Measurements from ENCODE around the gene ZDHHC11.

Gene ZDHHC11

DNA sequence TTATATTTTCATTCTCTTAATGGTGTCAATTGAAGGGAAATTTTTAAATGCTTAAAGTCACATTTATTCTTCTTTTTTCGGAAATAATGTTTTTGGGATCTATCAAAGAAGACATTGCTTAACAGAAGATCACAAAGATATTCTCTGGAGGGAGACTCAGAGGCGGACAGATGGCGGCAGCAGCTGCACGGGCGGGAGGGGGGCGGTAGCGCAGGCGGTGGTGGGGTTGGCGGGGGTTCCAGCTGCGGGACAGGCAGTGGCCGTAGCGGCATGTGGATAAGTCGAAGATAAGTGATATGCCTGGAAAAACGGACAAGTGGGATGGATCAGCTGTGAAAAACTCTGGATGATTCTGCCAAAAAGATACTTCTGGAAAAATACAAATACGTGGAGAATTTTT, 34.6 kb downstream of the ZDHHC11 start:
- TF ChIP-seq TAF1 (IDR thresholded peaks at IDR 0.05; ENCODE audit: borderline replicate concordance, insufficient read depth, low read length) (no peak), SIN3A (IDR thresholded peaks at IDR 0.05; ENCODE audit: borderline replicate concordance, insufficient read depth, low read length) (no peak), POLR2AphosphoS5 (IDR thresholded peaks at IDR 0.05; ENCODE audit: low read depth, low read length) (no peak), FOXP2 (optimal IDR thresholded peaks at IDR 0.05; ENCODE audit: borderline replicate concordance, extremely low read depth, extremely low read length, insufficient read depth) (no peak)
- TF ChIP-seq, protein P1, sequence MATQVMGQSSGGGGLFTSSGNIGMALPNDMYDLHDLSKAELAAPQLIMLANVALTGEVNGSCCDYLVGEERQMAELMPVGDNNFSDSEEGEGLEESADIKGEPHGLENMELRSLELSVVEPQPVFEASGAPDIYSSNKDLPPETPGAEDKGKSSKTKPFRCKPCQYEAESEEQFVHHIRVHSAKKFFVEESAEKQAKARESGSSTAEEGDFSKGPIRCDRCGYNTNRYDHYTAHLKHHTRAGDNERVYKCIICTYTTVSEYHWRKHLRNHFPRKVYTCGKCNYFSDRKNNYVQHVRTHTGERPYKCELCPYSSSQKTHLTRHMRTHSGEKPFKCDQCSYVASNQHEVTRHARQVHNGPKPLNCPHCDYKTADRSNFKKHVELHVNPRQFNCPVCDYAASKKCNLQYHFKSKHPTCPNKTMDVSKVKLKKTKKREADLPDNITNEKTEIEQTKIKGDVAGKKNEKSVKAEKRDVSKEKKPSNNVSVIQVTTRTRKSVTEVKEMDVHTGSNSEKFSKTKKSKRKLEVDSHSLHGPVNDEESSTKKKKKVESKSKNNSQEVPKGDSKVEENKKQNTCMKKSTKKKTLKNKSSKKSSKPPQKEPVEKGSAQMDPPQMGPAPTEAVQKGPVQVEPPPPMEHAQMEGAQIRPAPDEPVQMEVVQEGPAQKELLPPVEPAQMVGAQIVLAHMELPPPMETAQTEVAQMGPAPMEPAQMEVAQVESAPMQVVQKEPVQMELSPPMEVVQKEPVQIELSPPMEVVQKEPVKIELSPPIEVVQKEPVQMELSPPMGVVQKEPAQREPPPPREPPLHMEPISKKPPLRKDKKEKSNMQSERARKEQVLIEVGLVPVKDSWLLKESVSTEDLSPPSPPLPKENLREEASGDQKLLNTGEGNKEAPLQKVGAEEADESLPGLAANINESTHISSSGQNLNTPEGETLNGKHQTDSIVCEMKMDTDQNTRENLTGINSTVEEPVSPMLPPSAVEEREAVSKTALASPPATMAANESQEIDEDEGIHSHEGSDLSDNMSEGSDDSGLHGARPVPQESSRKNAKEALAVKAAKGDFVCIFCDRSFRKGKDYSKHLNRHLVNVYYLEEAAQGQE (IDR thresholded peaks at IDR 0.05; ENCODE audit: insufficient read depth in 1 of 2, low read depth in 2 of 2, low read length in 2 of 2) = no peak

DNA sequence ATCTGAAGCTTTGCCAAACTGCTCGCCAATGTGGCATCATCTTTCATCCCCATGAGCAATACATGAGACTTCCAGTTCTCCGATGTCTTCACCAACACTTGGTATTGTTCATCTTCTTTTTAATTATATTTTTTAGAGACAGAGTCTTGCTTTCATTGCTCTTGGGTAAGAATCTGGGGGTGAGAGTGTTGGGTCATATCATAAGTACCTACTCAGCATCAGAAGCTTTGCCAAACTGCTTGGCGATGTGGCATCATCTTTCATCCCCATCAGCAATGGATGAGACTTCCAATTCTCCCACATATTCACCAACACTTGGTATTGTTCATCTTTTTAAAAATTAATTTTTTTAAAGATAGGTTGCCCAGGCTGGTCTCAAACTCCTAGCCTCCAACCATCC, 35.3 kb downstream of the ZDHHC11 start:
- TF ChIP-seq SIN3A (IDR thresholded peaks at IDR 0.05; ENCODE audit: borderline replicate concordance, insufficient read depth, low read length) = no peak
- TF ChIP-seq, protein P1 (IDR thresholded peaks at IDR 0.05; ENCODE audit: insufficient read depth in 1 of 2, low read depth in 2 of 2, low read length in 2 of 2) = no peak
- TF ChIP-seq FOXP2 (optimal IDR thresholded peaks at IDR 0.05; ENCODE audit: borderline replicate concordance, extremely low read depth, extremely low read length, insufficient read depth) = no peak
- TF ChIP-seq POLR2AphosphoS5 (IDR thresholded peaks at IDR 0.05; ENCODE audit: low read depth, low read length) = no peak
- no peak for TF ChIP-seq TAF1 (IDR thresholded peaks at IDR 0.05; ENCODE audit: borderline replicate concordance, insufficient read depth, low read length)

DNA sequence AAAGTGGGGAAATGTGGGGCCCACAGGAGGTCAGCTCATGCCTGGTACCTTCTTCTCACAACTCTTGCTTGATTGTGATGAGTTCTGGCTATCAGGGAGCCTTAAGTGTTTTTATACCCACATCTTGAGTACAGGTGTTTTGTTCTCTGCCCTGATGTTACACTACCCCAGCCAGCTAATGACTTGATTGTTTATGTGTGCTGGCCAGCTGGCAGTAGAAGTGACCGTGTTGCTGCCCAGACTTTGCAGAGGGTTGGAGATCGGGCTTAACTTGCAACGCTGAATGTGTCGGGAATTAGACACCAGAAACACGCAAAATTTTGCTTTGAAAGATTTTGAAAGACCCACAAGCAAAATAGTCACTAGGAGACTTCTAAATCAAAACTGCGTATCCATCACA, 49.3 kb downstream of the ZDHHC11 start:
- no peak for TF ChIP-seq SIN3A (IDR thresholded peaks at IDR 0.05; ENCODE audit: borderline replicate concordance, insufficient read depth, low read length)
- TF ChIP-seq, protein P1 (IDR thresholded peaks at IDR 0.05; ENCODE audit: insufficient read depth in 1 of 2, low read depth in 2 of 2, low read length in 2 of 2) = no peak
- TF ChIP-seq POLR2AphosphoS5 (IDR thresholded peaks at IDR 0.05; ENCODE audit: low read depth, low read length) = no peak
- TF ChIP-seq TAF1 (IDR thresholded peaks at IDR 0.05; ENCODE audit: borderline replicate concordance, insufficient read depth, low read length) = no peak
- TF ChIP-seq FOXP2 (optimal IDR thresholded peaks at IDR 0.05; ENCODE audit: borderline replicate concordance, extremely low read depth, extremely low read length, insufficient read depth) = no peak

DNA sequence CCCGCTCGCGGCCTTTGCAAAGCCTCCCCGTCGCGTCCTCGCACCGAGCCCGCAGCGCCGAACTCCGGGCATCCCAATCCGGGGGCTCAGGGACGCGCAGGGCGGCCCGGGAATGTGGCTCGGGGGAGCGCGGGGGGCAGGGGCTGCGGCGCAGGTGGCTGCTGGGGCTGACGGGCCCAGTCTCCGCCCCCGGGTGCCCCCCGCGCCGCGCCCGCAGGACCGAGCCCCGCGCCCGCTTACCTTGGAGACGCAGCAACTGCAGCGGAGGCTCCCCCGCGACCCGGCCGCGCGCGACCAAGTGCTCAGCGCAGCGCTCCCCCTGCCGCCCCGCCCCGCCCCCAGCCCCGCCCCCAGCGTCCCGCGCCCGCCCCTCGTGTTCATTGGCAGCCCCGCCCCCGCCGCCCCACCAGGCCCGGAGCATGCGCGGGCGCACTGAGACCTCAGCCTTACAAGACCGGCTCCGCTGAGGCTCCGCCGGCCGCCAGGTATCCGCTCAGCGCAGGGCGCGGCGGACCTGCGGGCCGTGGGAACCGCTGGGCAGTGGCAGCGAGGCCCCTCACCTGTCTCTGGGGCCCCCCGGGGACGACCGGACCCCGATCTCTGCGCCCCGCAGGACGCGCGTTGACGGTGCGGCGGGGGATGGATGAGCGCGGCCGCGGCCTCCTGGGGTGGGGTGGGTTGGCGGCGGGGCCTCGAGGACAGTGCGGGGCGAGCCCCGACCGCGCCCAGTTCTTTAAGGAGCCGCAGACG, 66.2 kb downstream of the ZDHHC11 start, which contains the start of gene ZDHHC11B:
TSS of gene ZDHHC11B (minus strand) at position 302 of the 750 bp plus-strand sequence. CDS start 17,810 bp downstream, outside the sequence.
- peak; percentile 67; the same call in 1 of the 2 replicates for TF ChIP-seq POLR2AphosphoS5 (IDR thresholded peaks at IDR 0.05; ENCODE audit: low read depth, low read length)

DNA sequence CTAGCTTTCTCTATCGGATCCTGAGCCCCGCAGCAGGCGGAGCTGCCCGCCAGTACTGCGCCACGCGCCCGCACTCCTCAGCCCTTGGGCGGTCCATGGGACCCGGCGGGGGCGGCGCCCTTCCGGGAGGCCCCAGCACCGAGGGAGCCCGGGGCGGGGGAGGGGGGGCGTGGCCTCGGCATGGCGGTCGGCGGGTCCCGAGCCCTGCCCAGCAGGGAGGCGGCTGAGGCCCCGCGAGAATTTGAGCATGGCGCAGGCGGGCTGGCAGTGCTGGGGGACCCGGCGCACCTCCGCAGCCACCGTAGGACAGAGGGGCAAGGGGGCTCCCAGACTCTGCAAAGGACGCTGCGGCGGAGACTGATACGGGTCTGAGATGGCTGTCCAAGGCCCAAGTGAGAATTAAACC, 73.0 kb downstream of the ZDHHC11 start:
- TF ChIP-seq POLR2AphosphoS5 (IDR thresholded peaks at IDR 0.05; ENCODE audit: low read depth, low read length) = no peak
- no peak for TF ChIP-seq FOXP2 (optimal IDR thresholded peaks at IDR 0.05; ENCODE audit: borderline replicate concordance, extremely low read depth, extremely low read length, insufficient read depth)

DNA sequence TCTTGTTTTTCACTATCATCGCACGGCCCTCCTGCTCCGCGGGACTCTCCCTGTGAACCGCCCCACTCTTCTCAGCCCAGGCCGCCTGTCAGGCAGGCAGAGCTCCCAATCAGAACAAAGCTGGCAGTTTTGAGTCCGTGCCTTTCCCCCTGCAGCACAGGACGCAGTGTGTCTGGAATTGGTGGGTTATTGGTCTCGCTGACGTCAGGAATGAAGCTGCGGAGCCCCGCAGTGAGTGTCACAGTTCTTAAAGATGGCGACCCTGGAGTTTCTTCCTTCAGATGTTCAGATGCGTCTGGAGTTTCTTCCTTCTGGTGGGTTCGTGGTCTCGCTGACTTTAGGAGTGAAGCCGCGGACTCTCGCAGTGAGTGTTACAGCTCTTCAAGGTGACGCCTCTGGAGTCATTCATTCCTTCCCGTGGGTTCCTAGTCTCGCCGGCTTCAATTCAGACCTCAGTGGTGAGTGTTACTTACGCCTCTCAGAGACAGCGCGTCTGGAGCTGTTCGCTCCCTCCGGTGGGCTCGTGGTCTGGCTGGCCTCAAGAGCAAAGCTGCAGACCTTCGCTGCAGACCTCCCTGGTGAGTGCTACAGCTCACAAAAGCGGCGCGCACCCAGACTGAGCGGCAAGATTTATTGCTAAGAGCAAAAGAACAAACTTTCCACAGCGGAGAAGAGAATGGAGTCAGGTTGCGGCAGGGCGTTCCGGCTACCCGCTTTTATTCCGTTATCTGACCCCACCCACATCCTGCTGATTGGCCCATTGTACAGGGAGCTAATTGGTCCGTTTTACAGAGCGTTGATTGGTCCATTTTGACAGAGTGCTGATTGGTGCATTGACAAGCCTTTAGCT, 73.7 kb downstream of the ZDHHC11 start:
- TF ChIP-seq SIN3A (IDR thresholded peaks at IDR 0.05; ENCODE audit: borderline replicate concordance, insufficient read depth, low read length) (no peak), TAF1 (IDR thresholded peaks at IDR 0.05; ENCODE audit: borderline replicate concordance, insufficient read depth, low read length) (no peak), FOXP2 (optimal IDR thresholded peaks at IDR 0.05; ENCODE audit: borderline replicate concordance, extremely low read depth, extremely low read length, insufficient read depth) (no peak), POLR2AphosphoS5 (IDR thresholded peaks at IDR 0.05; ENCODE audit: low read depth, low read length) (no peak)
- TF ChIP-seq, protein P1 (IDR thresholded peaks at IDR 0.05; ENCODE audit: insufficient read depth in 1 of 2, low read depth in 2 of 2, low read length in 2 of 2) = no peak
